Stimulated activated CD4-positive, alpha-beta T cell treated with anti-CD3 and anti-CD28 coated beads, Interleukin-2, amount 100 ng/mL, for 24 hours (primary cell): ENCODE measurements around the gene MESP2.

Source experiments
- DNase-seq, 2 donors: peaks; one replicate each; pipeline ENCODE4 v3.0.0-alpha.2; 2020

MESP2 gene

DNA sequence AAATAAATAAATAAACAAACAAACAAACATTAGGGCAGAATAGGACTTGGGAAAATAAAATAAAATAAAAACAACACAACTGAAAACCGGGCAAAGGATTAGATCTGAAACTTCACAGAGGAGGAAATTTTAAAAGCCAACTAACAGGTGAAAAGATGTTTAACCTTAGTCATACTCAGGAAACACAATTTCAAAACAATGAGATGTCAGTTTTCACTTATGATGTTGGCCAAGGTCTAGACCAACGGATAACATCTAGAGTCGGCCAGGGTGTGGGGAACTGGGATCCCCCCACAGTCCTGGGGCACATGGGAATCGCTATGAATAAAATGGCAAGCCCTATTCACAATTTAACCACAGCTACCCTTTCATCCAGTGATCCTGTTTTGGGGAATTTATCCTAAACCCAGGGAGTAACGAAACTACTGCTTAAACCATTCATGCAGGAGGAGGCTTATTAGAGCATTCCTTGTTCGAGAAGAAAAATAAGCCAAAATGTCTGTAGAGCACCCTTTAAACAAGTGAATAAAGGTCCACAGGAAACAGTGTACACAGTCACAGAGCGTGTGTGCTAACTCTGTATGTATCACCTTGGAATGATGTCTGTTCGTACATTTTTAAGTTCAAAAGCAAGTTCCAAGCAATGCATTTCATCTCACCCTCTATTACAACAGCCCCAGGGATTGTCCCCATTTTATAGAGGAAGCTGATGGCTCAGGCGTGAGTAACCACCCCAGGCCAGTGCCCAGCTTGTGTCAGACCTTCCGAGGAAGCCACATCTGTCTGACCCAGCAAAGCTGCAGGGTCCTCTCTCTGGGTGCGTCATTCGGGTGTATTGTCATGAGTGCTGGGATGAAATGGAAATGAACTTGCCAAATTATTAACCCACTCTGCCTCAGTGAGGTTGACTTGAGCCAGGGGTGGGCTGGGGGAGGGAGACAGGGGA lies 44.8 kb downstream of the MESP2 start:
- DNase-seq: no peak

DNA sequence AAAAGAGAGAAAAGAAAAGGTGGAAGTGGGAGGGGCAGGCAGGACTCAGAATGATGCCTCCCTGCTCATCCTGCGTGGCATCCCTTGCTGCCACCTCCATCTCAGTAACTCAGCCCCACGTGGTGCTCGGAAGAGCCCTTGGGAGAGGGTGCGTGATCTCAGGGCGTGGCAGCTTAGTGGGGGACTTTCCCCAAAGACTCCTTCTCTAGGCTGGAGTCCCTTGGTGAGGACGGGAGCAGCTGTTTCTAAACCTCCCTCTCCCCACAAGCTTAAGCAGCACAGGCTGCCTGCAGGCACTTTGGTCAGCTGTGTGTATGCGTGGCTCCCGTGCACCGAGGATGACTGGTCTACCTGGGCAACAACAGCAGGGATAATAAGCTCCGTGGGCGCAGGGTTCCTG lies 45.9 kb downstream of the MESP2 start:
- no peak for DNase-seq

DNA sequence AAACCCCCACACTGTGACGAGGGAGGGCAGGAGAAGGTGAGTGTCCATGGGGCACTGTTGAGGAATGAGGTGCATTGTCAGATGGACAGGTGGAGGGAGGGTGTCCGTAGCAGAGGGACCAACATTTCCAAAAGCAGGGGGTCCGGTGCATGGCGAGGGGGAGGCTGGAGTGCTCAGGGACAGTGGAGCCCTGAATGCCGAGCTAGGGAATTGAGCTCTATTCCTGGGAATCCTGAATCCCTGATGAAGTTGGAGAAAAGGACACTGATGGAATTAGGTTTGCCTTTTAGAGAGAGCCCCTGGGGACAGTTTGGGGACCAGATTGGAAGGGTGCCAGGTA lies 46.4 kb downstream of the MESP2 start:
- no peak for DNase-seq

DNA sequence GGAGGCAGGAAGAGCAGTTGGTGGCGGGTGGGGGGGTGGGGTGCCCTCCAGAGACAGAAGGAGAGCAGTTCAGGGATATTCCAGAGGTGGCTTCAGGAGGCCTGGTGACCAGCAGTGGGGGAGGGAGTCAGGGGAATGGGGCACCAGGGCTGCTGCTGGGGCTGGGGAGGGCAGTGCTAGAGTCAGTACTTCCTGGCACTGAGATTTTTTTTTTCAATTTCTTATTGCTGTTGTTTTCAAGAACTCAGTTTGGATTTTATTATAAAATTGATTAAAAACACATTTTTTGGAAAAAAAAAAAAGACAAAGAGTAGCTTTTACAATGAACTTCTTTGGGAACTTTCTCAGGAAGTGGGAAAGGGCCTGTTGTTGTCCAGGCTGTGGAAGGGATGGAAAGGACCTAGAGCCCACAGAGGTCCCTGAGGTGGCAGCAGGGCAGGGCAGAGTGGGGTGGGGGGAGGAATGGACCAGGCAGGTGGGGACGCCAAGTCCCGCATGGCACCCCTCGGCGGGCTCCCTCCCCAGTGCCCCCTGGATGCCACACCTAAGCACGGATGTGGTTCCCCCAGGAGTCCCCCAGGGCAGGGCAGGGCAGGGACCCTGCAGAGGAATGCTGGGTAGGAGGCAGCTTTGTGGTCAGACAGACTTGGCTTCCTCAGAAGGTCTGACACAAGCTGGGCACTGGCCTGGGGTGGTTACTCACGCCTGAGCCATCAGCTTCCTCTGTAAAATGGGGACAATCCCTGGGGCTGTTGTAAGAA lies 47.0 kb downstream of the MESP2 start:
- DNase-seq: no peak

DNA sequence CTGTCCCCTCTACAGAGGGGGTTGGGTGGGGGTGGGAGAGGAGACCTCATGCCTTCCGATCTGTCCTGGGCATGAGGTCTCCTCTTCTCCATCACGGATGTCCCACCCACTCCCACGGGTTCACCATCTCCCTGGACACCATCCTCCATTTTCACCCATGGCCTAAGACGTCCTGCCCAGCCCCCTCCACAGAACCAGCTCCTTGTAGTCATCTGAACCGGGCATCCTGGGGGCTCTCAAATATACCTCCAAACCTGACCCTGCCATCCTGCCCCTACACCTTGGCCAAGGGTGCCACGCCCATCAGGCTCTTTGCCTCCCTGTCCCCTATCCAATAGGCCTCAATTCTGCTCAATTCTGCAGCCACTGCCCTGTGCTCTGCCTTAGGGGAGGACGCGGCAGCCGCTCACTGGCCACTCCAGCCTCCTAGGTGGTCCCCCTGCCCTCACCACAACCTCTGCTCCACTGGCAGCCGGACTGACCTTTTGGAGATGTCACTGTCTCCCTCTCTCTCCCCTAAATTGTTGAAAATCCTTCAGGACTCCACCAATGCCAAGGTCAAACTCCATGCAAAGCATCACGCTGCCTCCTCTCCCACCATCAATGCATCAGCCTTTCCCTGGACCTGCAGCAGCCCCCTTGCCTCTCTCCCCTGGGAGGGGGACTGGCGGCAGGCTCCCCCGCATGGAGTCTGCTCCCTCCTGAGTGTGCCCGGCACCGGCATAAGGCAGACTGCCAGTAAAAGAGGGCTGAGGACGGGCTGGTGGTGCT lies 47.9 kb downstream of the MESP2 start:
- no peak for DNase-seq

DNA sequence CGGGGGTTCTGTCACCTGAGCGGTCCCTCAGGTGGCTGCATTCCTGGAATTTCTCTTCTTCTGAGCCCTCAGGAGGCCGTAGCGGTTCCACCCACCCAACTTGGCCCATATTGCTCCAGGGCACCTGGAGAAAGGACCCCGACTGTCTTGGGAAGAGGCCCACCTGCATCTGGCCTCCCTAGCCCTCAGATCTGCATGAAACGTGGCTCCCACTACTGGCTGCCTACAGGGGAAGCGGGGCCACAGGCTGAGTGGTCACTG lies 48.4 kb downstream of the MESP2 start:
- no peak for DNase-seq

DNA sequence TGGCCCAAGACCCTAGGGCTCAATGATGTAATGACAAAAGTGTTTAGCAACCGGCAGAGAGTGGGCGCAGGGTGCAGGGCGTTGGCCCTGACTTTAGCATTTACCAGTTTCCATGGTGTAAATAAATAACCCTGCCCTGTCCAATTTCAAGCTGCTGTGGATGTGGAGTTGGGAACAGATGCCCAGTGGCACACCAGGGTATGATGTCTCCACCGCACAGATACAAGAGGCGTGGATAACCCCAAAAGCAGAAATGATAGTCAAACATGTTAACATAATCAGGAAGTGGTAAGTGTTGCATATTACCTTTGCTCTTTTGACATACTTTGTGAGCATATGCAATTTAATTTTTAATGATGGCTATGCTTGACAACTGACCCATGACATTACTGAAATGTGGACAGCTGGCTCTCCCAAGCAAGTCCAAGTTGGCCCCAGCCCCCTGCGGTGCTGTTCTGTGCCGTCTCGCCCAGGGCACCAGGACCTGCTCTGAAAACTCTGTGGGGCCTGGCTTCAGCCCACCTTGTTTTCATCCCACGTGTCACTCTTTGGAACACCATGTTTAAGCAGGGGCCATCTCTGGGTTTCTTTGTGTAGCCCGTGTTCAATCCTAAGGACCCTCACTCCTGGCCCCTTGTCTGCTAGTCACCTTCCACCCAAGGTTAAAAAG lies 49.3 kb downstream of the MESP2 start:
- no peak for DNase-seq

DNA sequence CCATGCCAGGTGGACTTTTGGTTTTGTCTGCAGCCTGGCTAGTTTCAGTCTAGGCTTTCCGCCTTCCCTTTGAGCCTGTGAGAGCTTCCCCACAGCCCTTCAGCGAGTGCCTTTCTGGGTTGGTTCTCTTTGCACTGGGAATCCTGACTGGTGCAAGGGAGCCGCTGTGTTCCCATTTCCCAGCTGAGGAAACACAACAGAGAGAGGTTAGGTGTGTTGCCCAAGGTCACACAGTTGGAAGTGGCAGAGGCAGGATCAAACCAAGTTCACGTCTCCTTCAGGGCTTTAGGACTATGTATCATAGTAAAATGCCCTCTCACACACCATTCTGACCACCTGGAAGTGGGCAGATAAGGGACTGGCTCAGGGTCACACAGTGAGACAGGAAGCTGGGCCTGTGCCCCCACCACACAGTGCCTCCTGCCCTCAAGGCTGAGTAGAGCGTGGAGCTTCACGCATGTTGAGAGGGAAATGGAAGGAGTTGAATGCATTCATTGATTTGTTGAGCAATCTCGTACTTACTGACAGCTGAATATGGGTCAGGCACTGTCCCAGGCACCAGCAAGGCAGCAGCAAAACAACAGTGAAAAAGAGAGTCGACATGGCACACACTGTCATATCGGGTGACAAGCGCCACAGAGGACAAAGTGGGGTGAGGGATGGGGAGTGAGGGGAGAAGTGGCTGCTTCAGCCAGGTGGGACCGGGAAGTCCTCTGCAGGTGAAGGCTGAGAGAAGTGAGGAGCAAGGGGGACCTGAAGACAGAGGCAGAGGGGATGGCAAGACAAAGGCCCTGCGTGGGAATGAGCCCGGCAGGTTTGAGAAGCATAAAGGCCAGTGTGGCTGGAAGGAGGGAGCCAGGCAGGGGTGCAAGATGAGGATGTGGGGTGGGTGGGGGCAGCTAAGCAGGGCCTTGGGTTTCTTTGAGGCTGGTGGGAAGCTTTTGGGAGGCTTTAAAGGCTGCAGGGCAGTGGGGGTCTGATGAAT lies 50.8 kb downstream of the MESP2 start:
- DNase-seq: no peak

DNA sequence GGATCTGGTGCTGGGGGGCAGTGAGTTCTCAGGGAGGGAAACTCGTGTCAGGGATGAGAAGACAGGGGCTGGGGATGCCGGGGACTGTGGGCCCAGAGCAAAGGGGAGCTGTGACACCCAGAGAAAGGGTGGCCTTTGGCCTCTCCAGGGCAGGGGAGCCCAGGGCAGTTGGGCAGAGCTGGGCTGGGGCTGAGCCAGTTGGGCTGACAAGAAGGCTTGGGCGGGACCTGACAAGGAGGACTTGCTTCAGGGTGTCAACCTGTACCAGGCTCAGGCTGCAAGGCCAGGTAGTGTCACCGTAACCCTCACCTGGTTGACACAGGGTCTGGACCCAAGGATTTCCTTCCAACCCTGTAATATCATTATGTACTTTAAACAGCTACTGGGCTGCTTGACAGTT lies 51.7 kb downstream of the MESP2 start:
- no peak for DNase-seq
